Measurements from ENCODE around the gene GAB2.

The GAB2 gene

DNA sequence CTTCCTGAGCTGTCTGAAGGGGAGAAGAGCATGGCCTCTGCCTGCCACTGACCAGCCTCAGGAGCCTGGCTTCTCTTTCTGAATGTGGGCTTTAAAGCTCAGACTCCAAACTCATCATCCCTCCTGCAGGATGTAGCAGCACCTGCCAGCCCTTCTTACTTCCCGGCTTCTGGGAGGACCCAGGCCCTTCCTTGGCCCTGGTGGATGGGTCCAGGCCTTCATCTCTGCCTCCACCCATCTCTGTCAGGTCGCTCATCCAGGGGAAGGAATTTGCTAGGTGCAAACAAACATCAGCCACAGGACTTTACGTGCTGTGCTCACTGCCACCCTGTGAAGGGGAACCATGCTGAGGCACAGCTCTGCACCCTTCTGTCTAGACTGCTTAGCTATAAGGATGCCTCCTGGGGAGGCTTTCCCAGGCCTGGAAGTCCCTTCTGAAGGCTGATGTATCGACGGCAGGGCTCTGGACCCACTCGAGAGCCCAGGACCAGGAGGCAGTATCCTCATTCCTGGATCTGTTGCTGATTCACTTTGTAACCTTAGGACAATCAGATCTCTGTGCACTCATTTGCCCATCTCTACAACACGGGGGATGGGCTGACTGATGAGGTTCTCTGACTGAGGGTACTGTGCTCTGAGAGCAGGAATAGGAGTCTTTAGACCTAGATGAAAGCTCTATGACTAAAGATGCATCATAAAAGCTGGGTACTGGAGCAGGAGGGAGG, 198.0 kb downstream of the GAB2 start:
- no peak for DNase-seq

GRCh38 chr11:78218707-78219492, 198.7 kb downstream of the GAB2 start:
- no peak for DNase-seq

DNA sequence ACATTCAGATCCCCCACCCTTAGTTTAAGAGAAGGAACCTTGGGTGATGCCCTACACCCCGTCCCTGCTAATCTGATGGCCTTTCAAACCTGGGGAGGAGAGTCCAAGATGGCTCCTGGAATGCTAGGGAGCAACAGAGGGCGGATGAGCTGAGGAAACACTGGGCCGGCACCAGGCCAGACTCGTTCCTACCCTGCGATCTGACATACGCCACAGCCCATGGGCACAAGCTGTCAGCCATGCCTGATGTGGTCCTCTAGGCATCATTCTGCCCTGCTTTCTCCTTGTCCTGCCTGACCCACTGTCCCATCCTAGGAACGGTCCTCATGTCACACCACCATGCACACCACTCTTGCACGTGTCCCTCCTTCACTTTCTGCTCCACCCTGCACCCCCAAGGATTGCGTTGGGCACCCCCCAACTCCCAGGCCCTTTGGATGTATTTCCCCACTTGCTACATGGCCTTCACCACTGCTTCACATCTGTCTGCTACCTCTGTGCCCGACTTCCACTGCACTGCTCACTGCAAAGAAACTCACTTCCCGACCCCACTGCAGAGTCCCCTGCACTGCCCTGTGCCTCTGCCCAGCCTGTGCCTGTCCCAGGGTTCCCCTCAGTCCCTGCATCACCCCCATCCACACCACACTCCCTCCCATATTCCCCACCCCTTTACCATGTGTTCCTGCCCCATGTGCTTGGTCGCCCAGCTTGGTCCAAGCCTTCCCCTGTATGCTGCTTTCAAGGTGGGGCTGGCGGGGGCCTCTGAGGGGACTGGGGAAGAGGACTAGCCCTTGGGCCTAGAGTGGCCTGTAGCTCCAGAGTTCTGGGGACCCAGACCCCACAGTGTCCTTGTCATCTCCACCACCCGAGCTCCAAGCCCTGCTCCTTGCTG, 199.7 kb downstream of the GAB2 start:
- no peak for DNase-seq

GRCh38 chr11:78216571-78217287, 200.9 kb downstream of the GAB2 start:
- DNase-seq = no peak

DNA sequence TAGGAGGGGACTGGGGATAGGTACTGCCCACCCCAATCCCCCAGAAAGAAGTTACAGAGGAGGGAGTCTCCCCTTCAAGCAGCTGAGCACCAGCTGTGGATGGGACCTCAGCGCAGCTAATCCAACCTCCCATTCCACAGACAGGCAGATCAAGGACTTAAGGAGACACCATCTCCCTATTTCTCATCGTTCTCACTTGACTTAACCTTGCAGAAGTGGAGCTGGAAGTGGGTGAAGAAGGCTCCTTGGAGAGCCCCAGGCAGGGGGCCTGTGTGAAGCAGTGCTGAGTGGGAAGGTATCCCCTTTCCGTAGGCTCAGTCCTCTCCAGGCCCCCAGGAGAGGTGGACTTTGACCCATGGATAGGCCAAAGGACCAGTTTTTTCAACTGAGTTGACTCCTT, 201.6 kb downstream of the GAB2 start:
- DNase-seq = no peak

DNA sequence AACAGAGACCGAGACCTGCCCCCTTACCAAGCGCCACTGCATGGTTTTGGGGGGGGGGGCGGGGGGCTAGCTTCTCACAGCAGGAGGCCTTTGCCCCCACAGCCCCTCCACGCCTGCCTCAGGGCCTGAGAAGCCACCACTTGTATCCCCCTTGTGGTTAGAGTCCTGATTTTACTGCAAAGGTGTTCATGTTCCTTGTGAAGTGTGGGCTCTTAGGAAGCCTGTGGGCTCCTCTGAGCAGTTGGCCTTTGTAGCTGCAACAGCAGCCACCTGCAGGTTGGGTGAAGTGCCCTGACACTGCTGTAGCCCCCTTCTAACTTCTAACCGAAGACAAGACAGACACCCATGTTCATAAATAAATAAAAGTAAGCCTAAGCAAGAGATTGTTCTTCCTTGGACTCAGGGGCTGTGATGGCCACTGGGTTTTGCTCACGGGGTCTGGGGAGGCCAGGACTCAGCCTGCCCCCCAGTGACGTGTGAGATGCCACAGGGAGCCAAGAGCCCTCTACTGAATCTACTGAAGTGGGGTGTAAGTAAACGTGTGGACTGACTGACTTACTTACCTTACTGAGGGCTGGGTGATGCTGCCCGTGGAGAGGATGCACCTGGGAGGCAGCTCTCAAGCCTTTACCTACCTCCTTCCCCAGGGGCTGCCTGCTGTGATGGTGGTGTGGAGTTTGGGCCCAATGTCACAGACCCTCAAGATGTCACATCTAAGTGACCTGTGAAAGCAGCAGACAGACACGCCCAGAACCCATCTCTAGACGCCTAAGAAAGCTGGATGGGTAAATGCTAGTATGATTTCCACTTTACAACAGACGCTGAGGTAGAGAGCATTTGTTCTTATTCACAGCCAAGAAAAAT, 203.1 kb downstream of the GAB2 start:
- DNase-seq = no peak

- no peak for DNase-seq
Observed at GRCh38 chr11:78213526-78214330, 203.9 kb downstream of the GAB2 start.

DNA sequence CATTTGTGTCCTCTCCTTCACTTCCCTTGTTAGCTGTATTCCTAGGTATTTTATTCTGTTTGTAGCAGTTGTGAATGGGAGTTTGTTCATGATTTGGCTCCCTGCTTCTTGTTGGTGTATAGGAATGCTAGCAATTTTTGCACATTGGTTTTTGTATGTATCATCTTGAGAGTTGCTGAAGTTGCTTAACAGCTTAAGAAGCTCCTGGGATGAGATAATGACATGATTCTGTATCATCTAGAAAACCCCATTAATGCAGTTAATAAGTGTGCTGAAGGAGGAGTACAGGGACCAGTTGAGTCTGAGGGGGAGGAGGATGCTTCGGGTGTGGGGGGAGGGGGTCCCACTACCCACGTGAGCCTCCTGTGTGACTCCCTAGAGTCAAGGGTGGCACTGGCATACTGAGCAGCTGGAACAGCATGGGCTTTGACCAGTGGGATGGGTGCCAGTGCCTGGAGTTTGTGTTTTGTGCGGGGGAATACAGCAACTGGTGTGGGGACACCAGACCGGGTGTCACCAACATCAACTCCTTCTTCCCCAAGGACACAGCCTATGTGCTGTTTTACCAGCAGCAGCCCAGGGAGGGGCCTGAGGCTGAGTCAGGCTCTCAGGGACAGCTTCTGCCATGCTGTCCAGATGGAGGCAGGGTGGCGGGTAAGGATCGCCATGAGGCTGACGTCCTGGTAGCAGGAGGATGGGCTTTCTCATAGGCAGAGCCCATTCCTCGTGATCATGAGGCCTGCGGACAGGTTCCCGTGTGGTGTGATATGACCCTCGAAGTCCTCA, 204.8 kb downstream of the GAB2 start:
- DNase-seq = no peak

DNA sequence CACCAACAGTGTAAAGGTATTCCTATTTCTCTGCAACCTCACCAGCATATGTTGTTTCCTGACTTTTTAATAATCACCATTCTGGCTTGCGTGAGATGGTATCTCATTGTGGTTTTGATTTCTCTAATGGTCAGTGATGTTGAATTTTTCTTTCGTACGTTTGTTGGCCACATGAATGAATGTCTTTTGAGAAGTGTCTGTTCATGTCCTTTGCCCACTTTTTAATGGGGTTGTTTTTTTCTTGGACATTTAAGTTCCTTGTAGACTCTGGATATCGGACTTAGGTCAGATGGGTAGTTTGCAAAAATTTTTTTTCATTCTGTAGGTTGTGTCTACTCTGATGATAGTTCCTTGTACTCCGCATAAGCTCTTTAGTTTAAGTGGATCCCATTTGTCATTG, 206.1 kb downstream of the GAB2 start:
- DNase-seq = no peak

GRCh38 chr11:78210000-78210608, 207.5 kb downstream of the GAB2 start:
- DNase-seq = no peak

DNA sequence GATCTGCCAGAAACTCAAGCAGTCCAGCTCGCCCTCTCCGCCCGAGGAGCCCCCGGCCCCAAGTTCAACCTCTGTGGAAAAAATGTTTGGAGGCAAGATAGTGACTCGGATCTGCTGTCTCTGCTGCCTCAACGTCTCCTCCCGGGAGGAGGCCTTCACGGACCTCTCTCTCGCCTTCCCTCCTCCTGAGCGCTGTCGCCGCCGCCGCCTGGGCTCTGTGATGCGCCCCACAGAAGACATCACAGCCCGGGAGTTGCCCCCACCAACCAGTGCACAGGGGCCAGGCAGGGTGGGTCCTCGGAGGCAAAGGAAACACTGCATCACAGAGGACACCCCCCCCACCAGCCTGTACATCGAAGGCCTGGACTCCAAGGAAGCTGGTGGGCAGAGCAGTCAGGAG, 208.1 kb downstream of the GAB2 start:
- no peak for DNase-seq

- no peak for DNase-seq
Observed at GRCh38 chr11:78208257-78209165, 209.1 kb downstream of the GAB2 start.

DNA sequence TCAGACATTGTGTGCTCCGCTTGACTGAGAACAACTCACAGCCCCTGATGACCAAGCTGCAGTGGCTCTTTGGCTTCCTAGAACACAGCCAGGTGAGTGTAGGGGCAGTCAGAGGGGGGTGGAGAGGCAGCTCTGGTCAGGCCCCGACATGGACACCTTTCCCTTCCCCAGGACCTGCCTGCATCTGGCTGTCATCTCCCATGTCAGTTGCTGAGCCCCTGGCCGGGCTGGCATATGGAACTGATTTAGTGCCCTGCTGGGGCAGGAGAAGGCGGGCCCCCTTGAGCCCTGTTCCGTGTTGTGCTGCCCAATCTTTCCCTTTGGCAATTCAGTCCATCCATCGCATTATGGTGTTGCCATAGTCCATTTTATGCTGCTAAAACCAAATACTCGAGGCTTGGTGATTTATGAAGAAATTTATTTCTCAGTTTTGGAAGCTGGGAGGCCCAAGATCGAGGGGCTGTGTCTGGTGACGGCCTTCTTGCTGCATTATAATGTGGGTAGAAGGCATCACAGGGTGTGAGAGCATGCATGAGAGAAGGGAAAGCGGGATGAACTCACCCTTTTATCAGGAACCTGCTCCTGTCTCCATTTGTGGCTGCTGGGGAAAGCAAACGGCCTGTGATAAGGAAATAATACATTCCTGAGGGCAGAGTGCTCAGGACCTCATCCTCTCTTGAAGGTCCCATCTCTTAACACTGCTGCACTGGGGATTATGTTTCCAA, 209.9 kb downstream of the GAB2 start:
- no peak for DNase-seq

- no peak for DNase-seq
Observed at GRCh38 chr11:78205691-78206090, 211.9 kb downstream of the GAB2 start.

DNA sequence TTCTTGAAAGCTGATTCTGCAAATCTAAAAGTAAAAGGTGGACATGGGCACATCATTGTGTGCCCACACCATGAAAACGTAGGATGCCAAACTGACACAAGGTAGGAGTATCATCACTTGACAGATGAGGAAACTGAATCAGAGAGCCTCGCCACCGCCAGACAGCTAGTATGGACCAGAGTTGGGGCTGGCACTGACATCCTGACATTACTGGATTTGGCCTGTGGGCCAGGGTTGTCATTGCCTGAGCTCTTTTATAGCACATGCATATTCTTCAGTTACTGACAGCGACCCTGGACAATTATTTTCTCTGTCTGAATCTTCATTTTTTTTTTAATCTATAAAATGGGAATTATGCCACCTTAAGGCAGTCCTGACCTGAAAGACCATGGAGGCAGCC, 212.4 kb downstream of the GAB2 start:
- DNase-seq = no peak

DNA sequence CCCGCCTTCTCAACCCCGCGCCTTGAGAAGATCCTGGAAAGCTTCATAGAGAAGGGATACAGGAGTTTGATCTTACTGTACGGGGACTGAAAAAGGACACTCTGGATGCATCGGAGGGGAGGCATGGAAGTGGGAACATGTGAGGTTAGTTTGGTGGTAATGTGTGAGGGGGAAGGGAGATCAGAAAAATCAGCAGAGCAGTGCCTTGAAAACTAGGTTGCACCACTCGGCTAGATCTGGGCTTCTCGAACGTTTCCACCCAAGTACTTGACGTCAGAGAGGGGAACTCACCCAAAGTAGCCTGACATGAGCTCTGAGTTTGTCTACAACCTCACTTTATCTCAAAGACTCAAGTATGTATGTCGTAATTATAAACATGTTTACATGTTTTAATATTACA, 214.4 kb downstream of the GAB2 start:
- DNase-seq = no peak

DNA sequence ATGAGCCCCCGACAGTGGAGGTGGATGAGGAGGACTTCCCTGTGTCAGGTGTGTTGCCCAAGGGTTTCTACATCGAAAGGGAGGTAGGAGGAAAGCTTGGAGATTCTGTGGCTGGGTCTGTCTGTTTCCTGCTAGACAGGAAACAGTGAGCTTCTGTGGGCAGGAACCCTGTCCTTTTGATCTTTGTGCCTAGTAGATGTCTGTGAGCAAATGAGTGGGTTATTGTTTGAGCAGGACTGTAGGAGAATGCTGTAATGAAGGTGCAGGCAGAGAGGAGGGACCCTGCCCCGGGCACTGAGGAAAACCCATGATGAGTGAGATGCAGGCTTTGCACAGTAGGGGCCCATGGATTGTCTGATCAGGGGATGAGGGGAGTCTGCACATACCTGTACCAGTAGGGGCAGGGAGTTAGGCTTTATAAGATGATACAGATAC, 214.9 kb downstream of the GAB2 start:
- DNase-seq = peak; percentile 50
